Measurements from ENCODE around the gene CACNA1F.

The CACNA1F gene

DNA sequence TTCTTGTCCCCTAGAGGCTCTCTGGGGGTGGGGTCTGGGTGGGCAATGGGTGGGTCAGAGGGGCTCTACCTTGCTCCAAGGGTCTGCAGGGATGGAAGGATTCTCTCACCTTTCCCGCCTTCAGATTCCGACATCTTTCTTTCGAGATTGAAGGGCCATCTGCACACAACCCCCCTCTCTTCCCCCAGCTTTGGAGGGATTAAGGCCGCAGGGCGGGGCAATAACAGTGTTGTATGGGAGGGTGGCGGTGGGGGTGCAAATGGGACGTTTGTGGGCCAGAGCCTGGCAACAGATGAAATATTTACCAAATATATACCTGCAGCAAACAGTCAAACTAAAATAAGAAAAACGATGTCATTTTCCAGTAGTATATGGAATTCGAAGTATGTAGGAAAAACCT is at the start of gene CACNA1F:
CACNA1F (minus strand) TSS at position 165 of the 400 bp plus-strand sequence; CDS start at position 134, 31 bp downstream.
- DNase-seq (ENCODE audit: low spot score): no peak

DNA sequence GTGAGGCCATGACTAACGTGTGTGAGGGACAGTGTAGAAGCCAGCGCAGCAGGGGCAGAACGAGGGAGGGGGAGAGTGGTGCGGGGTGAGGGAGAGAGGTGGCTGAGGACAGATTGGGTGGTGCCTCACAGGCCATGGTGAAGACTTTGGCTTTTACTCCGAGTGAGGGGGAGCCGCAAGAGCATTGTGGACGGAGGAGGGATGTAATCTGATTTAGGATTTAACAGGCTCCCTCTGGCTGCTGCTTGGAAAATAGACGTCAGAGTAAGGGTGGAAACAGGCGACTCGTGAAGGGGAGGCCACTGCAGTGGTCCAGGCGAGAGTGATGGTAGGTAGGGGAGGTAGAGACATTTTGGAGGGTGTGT is 49.5 kb upstream of the CACNA1F start:
- peak; percentile 14 for DNase-seq (ENCODE audit: low spot score)

DNA sequence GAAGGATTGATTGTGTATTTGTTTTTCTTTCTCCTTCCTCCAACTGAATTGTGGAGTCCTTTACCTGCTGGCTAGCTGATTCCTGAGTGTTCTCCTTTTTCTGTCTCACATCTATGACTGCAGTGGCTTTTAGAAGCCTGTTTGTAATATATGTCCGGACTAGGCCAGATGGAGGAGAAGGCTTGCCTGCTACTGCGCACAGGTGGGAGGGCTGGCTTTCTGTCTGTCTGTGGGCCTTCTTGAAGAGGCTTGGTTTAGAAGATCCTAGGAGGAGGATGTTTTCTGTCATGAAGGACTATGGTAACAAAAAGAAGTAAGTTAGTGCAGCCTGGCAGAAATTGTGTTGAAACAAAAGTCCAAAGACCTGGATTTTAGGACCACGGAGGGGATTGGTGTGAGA is 44.9 kb upstream of the CACNA1F start:
- no peak for DNase-seq (ENCODE audit: low spot score)

DNA sequence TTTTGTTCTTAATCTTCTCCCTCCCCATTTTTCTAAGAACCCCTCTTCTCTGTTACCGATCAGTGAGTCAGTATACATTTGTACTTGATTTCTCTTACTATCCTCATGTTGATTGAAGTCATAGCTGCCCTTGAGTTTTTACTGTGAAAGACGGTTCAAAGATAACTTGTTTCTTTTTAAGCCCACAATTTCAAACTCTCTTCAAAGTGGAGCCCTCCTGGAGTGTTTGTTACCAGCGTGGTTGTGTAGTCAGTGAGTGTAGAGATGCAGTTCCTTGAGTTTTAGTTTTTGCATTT is 44.3 kb upstream of the CACNA1F start:
- no peak for DNase-seq (ENCODE audit: low spot score)

DNA sequence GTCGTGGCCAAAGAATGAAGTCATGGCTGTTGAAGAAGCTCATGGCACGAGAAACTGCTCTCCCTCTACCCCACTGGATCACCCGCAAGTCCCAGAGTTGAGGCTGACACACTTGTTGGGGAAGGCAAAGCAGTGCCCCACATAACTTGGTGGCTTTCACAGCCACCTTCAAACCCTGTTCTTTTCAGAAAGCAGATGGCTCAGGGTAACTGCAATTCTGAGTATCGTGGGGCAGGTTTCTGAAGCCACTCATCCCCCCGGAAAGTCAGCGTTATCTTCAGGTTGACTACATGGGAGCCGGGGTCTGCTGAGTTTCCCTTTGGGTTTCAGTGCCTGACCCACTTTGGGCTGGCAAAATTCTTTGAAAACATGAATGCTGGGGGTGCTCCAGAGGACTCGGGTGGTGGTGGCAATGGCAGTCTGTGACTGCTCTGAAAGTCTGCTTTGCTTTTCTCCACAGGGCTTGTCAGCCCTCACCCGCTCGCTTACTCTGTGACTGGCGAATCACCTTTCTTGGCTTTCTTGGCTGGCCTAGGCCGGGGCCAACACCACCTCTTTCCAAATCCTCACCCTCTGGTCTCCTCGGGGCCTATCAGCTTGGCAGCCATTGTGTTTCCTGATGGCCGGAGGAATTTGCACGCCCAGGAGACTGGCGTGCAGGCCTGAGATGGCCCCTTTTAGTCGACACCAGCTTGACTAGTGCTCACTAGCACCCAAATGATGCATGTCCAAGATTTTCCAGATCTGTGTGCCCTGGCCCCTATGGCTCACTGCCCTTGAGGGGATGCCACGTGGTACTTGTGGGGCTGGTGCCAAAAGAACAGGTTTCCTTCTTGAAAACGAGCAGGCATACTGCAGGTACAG is 43.8 kb upstream of the CACNA1F start:
- no peak for DNase-seq (ENCODE audit: low spot score)

DNA sequence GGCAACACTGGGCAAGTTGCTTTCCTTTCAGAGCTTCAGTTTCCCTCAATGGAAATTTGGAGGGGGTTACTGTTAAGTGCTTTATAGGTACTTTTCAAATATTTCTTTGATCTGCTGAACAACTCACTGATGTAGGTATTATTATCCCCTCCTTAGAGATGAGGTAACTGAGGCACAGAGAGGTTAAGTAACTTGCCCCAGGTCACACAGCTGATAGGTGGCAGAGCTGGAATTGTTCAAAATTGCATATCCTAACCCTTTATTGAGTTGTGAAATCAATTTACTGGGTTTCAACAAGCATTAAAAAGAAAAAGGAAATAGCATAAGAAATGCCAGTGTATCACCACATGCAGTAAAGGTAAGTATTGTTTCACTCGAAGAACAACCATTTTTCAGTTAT is 43.1 kb upstream of the CACNA1F start:
- DNase-seq (ENCODE audit: low spot score): no peak

DNA sequence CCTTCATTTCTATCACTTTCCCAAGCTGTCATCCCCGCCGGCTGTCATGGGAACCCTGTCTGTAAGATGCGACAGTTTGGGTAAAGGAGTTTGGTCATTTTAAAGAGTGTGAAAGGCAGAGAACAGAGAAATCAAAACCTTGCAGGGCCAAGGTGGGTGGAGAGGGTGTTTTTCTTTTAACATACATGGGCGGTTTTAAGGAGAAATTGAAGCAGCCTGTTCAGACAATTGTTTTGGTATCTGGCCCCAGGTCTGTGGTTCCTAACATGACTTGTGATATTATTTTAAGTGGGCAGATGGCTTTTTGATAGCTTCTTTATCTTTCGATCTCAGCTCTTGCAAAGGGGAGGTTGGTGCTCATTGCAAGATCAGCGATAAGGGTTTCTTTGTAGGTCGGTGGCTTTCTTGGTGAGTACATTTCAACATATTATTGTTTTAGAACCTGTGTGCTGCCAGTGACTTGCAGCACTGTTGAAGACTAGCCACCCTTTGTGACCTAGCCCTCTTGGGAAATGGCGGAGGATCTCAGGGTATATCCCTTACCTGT is 40.1 kb upstream of the CACNA1F start:
- DNase-seq (ENCODE audit: low spot score): no peak

DNA sequence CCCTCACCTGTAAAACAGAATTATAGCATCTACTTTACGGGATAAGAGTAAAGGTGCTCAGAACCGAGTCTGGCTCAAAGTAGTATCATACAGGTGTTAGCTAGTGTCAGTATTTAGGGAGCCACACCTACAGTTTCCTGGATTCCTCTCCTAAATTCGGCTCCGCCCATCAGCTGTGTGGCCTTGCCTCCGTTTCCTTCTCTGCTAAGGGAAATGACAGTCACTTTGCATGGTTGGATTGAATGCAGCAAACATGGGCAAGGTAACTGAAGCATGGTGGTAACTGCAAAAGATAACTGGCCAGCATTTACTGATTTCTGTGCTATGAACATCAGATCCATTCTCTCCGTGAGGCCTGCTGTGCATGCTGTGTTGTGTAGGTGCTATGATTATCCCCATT is 39.3 kb upstream of the CACNA1F start:
- DNase-seq (ENCODE audit: low spot score): no peak

DNA sequence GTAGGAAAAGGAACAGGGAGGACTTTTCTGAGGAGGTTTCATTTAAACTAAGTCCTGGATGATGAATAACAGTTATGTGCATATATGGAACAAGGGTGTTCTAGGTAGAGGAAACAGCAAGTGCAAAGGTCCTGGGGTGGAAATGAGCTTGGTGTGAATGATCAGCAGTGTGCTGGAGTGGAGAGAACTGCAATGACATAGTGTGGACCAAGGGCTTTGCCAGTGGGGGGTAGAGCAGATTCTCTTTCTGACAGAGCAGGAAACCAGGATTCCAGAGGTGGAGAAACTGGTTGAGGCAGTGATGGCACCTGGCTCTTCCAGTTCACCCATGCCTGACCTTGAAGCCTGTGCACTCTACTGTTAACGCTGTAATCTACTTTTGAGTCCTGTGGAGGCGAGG is 38.2 kb upstream of the CACNA1F start:
- DNase-seq (ENCODE audit: low spot score): no peak

DNA sequence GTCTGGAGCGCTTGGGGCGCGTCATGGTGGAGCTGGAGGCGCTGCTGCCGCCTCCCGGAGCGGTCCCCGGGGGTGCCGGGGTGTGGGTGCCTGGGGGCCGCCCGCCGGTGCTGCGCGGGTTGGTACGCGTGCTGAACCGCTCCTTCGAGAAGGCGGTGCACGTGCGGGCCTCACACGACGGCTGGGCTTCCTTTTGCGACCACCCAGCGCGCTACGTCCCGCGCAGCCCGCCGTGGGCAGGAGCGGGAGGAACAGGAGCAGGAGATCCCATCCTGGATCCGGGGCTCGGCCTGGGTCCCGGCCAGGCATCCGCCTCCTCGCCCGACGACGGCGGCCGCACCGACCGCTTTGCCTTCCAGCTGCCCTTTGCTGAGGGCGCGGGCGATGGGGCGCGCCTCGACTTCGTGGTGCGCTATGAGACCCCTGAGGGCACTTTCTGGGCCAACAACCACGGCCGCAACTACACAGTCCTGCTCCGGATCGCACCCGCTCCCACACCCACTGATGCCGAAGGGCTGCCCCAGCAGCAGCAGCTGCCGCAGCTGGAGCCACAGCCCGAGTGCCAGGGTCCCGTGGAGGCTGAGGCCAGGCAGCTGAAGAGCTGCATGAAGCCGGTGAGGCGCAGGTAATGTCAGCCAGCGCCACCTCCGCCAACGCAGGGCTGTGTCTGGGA is 37.2 kb upstream of the CACNA1F start:
- DNase-seq (ENCODE audit: low spot score): no peak

DNA sequence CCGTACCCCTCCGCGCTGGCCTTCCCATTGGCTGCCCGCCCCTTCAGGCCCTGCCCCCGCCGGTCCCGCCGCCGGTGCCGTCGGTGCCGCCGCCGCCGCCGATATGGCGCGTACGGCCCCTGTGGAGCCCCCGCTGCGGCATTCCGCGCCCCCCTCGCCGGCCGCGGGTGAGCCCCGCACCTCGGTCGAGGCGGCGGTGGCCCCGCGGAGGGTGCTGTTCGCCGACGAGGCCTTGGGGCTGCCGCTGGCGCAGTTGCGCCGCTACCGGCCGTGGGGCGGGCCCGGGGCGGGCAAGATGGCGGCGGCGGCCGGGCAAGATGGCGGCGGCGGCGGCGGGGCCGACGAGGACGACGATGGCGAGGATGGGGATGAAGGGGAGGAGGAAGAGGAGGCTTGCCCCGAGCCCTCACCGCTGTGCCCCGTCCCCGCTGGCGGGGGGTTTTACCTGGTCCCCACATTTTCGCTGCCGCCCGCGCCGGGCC is 36.7 kb upstream of the CACNA1F start, which contains the start of gene PPP1R3F:
PPP1R3F (plus strand) TSS at position 27 of the 482 bp plus-strand sequence; CDS start at position 104, 77 bp downstream.
- DNase-seq (ENCODE audit: low spot score): no peak

DNA sequence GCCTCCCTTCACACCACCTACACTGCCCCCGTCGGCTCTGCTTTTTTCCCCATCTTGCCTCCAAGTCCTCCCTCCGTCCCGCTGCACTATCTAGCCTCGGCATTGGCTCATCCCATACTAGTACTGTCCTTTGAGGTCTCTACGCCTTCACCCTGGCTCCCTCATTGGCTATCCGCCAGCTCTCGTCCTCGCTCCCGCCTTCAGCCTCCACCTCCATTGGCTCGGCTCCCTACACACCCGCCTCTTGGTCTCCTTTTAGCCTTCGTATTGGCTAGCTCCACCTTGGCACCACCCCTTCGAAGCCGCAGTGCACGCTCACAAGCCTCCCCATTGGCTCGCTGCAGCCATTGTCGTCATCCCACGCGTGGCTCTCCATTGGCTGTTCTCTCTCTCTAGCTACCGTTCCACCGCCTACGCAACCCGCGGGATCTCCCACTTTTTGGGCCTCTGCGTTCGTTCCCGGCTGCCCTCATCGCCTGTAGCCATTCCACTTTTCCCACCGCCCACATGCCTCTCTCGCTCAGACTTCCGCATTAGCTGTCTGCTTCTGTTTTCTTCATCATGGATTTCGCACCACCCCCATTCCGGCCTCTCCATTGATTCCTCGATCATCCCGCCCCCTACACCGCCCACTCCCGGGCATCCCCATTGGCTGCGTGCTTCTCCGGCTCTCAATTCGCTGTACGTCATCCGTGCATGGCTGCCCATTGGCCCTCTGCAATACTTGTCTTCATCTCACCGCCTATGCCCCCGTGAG is 36.0 kb upstream of the CACNA1F start:
- peak; percentile 99 for DNase-seq (ENCODE audit: low spot score)

DNA sequence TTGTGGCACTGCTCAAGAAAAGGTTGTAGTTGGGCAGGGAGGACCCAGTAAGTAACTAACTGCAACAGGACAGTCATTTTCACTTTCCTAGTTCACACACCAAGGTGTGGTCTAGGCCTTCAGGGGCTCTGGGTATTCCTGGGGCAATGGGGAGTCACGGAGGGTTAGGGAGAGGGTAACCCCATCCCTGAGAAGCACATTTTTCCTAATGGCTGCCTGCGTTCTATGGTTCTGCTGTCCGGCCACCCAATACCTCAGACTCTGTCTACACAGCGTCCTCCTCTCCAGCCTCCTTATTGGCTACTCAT is 35.5 kb upstream of the CACNA1F start:
- DNase-seq (ENCODE audit: low spot score): no peak

DNA sequence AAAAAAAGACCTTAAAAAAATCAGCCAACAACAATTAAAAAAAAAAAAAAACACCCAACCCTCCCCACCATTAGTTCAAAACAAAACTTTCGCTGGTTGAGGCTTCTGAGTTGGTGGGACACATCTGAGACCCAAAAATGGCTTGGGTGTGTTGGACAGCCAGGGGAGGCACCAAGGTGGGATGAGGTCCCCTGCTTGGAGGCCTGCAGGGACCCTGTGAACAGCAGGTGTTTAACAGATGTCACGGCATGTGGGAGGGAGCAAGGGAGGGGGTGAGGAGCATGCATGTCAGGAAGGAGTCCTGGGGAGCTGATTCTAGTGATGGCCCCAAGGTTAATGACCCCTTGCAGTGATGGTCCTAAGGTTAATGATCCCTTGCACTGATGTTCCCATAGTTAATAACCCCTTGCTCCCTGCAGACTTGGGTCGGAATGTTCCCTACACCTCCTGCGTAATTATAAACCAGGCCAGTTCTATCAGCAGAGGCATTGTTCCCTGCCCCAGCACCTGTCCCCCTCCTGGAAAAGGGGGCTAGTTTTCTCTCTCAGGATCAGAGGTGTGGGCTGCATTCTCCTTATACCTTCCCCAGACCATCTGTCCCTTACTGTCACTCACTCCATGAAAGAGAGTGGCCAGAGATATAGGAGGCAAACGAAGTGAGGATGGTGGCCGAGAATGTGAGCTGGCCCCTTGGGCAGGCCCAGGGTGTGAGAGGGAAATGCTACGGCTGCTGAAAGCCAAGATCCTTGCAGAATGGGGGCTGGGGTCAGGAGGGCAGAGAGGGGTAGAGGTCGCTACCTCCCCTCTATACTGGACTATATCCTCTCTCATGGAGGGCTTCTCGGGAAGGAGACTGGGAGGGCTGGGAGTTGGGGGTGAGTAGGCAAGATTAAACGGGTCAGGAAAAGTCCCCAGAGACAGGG is 33.6 kb upstream of the CACNA1F start:
- DNase-seq (ENCODE audit: low spot score): no peak

DNA sequence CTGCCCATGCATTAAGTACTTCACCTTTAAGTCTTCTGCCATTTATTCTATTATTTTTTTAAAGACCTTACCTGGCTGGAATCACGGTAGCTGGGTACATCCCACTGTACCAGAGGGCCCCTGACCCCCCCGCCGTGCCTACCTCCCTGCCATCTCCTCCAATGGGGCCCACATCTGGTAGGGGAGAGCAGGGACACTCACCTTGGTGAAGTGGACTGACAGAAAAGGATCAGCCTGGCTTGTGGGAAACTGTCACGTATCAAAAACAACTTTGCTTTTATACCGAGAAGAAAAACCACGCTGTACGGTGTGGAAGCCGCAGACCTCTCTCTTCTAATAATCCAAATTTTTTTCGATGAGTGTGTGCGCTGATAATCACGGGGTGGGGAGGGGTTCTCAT is 31.3 kb upstream of the CACNA1F start, which contains the start of gene FOXP3:
FOXP3 (minus strand) TSS at position 251 of the 400 bp plus-strand sequence. CDS start 6,205 bp downstream, outside the sequence.
- no peak for DNase-seq (ENCODE audit: low spot score)

DNA sequence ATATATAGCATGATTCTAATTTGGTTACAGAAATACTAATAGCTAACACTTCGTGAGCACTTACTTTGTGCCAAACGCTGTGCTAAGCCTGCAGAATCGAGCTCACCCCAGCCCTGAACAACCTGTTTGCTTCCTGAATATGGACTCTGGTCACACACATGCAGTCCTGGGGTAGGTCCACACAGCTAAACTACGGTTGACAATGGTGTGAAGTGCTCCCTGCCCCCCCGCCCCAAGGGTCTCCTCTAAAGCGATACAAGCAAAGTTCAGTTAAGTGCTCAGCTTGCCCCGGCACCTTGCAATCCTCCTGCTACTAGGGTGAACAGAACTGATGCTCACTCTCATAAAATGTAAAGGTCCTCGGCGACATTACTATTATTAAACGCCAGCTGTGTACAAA is 30.5 kb upstream of the CACNA1F start:
- DNase-seq (ENCODE audit: low spot score): no peak

DNA sequence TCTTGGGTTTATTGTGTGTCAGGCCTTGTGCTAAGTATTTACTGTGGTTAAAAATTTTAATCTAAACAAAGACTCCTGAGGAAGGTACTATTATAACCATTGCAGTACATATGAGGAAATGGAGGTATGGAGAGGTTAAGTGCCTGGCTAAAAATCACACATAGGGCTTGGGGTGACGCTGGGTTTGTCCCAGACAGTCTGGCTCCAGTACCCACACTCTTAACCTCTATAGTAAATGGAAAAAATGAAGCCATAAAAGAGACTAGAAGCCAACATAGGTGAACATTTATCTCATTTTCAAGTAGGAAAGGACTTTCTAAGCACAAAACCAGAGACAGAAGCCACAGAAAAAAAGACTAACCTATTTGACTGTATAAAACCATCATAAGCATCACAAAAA is 29.5 kb upstream of the CACNA1F start:
- DNase-seq (ENCODE audit: low spot score): no peak

DNA sequence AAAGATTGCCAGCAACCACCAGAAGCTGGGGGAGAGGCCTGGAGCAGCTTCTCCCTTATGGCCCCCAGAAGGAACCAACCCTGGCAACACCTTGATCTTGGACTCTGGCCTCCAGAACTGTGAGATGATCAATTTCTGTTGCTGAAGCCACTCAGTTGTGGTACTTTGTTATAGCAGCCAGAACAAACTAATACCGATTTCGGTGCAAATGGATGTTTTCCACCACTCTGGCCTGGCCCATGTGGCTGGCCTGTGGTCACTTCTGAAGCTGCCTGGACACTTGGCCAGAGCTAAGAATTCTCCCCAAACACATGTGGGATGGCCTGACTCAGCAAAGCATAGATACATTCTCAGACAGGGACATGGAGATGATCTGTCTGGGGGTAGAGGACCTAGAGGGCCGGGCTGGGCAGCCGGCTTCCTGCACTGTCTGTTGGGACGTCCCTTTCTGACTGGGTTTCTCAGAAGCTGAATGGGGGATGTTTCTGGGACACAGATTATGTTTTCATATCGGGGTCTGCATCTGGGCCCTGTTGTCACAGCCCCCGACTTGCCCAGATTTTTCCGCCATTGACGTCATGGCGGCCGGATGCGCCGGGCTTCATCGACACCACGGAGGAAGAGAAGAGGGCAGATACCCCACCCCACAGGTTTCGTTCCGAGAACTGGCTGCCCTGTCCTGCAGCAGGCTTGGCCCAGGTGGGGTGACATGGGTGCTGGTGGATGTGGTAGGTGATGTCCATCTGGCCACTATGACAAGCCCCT is 27.3 kb upstream of the CACNA1F start:
- DNase-seq (ENCODE audit: low spot score): no peak

DNA sequence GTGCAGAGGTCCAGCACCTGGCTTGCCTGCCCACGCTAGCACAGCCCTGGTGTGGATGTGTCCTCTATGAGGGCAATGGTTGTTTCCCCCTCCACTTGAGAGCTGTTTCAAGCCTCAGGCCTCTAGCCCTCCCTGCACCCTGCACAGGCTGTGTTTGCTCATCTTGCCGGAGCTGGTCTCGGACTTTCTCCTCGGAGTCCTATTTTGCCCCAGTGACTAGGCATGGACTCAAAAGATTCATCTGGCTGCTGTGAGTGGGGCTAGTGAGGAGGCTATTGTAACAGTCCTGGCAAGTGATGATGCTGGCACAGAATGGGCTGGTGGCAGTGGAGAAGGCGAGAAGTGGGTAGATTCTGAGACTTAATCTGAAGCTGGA is 25.6 kb upstream of the CACNA1F start:
- DNase-seq (ENCODE audit: low spot score): no peak

DNA sequence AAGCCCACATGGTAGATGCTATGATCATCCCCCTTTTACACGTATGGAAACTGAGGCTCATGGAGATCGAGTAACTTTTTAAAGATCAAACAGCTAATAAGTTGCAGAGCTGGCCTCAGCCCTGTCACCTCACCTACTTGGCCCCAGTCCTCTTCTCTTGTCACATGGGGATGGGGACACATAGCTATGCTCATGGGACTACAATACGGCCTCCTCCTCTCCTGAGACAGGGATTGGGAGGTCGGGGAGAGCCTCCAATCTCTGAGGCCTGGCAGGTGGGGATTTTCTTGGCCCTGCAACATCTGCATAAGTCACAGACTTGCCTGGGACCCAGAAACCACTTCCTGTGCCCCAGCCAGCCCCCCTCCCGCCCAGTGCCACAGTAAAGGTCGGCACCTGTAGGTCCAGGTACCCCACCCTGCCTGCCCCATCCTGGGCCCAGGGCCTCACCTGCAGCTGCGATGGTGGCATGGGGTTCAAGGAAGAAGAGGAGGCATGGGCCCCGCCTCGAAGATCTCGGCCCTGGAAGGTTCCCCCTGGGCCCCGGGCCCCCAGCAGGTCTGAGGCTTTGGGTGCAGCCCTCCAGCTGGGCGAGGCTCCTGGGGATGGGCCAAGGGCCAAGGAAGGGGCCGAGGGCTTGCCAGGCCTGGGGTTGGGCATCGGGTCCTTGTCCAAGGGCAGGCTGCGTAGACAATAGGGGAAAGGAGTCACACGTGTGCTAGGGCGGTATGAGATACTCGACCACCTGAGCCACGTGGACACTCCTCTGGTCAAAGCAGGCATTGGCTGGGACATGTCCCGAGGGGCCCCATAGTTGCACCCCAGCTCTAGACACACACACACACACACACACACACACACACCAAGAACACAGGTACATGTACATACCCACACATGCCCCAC is 25.0 kb upstream of the CACNA1F start:
- DNase-seq (ENCODE audit: low spot score): no peak

All from SW480 (cell line).